ENCODE results near the gene PTPRK.
"Not testable (repeated sequence)": the region's sequence is repeated elsewhere in the genome, so short reads cannot be mapped to it uniquely, and the experiment has no call there.

PTPRK gene

DNA sequence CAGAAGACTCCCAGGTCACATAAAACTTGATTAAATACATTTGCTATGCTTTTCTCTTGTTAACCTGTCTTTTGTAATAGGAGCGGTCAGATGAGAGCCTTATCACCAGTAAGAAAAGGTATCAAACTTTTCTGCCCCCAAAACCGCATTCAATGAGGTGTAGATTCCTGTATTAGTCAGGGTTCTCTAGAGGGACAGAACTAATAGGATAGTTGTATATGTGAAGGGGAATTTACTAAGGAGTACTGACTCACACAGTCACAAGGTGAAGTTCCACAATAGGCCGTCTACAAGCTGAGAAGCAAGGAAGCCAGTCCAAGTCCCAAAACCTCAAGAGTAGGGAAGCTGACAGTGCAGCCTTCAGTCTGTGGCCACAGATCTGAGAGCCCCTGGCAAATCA is 32.7 kb downstream of the PTPRK start:
- no peak for DNase-seq (ENCODE audit: low read depth in 2 of 2)

GRCh38 chr6:128487055-128487454 is 33.3 kb downstream of the PTPRK start:
- DNase-seq (ENCODE audit: low read depth in 2 of 2): no peak

- not testable (repeated sequence) for DNase-seq (ENCODE audit: low read depth in 2 of 2)
Observed at GRCh38 chr6:128486580-128486979, 33.8 kb downstream of the PTPRK start.

DNA sequence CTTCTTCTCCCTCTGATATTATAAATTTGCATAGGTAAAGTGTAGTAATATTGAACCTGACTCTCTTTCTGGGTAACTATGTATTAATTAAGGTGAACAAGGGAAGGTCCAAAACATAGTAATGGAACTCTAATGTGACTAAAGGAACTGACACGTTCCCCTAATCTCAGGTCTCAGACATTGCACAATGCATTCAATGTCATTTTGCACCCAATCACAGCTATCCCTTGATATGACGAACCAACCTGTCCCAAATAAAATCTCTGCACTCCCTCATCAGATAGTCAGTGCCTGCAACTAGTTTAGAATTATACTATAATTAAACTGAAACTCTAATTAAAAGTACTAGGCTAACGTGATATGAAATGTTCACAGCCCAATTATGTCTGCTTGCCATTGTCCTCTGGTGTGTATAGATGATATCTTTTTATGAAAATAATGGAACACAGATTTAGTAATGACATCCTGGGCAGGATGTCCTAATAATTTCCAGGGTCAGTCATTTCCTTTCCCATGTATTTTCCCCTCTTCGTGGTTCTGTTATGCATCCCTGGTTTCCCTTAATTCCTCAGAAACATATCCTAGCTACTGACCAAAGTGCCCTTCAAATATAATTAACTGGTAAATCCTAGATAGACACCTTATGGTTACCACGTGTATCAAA is 36.8 kb downstream of the PTPRK start:
- no peak for DNase-seq (ENCODE audit: low read depth in 2 of 2)

- DNase-seq (ENCODE audit: low read depth in 2 of 2): no peak
Observed at GRCh38 chr6:128482642-128483041, 37.8 kb downstream of the PTPRK start.

DNA sequence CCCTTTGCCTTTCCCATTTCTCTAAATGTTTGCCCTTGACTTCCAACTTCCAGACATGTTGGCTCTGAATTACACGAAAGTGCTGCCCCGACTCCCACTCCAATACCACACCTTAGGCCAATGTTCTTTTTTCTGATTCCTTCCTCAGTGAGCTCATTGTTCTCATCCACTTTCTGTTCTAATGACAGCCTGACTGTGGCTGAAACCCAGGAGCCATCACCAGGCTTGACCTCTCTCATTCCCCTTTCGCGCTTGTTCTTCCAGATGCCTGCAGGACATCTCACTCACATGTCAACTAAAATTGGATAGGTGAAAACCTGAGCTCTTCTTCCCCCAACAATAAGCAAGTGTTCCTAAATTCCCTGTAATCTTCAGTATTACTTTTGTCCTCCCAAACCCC is 40.4 kb downstream of the PTPRK start:
- no peak for DNase-seq (ENCODE audit: low read depth in 2 of 2)

- no peak for DNase-seq (ENCODE audit: low read depth in 2 of 2)
Observed at GRCh38 chr6:128479048-128479666, 41.2 kb downstream of the PTPRK start.

DNA sequence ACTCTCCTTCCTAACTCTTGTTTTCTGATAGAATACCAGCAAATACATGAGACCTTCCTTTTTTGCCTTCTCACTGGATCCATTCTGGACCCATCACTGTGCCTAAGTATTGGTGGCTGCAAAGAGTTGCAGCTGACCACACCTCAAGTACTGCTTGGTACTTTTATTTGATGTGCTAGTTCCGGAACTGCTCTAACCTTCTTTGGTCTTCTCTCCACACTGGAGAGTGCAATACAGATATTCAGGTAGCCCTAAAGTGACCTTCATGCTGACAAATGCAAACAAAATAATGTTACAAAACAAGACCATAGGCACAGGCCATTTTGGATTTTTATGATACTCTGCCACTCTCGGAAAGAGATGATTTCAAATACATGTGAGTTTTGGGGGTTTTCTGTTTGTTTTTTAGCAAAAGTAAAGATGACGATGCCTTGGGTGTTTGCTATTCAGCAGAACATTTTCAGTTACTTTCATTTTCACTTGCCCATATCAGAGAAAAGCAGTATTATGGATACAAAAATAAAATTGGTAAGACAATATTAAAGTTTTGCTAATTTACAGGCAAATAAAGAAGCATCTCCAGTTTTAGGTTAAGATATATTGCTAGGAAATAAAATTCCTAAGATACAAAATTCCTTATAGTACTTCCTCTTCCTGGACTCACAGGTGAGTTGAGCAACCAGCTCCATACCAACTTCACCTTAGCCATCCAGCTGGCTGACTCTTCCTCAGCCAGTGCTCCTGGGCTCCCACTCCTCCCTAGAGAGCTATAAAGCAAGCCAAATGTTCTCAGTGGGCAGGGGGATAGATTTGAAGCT is 42.0 kb downstream of the PTPRK start:
- DNase-seq (ENCODE audit: low read depth in 2 of 2): no peak

GRCh38 chr6:128474933-128475332 is 45.5 kb downstream of the PTPRK start:
- DNase-seq (ENCODE audit: low read depth in 2 of 2): no peak

GRCh38 chr6:128474481-128474880 is 45.9 kb downstream of the PTPRK start:
- no peak for DNase-seq (ENCODE audit: low read depth in 2 of 2)

GRCh38 chr6:128471907-128472306 is 48.5 kb downstream of the PTPRK start:
- DNase-seq (ENCODE audit: low read depth in 2 of 2): no peak

DNA sequence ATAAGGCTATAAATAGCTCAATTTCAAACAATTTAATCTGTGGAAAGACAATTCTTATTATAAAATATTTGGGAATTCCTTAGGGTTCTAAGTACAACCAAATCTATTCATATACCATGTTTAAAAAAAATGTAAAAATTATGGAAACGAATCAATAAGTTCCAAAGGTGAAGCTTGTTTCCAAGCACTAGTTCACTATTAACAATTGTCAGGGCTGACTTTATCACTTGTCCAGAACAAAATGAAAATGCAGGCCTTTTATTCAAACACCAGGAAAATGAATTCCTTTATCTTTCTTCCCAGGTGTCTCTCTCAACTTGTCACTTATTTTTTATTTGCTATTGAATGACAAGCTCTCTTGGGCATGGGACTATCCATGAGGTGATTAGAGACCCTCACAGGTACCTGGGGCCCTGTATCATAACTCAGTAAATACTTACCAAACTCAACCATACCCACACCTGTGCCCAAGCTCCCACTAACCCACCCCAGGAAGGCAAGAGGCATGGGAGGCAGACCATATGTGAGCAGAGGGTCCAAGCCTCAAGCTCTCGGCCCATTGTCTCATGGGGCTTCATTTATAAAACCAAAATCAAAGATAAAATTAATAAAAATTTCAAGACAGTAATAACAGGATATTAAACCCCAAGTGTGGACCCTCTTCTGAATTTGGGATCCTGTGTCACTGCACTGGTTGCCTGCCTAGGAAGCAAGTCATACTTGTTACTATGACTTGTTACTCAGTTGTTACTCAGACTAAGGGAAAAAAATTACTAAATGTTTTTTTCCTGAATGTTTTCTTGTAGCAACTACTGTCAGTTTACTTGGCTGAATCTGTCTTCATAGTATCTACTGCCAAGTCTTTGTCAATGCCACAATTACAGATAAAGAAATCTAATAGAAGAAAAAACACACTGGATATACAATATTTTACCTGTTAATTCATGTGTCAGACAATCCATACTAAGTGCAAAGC is 54.7 kb downstream of the PTPRK start:
- DNase-seq (ENCODE audit: low read depth in 2 of 2): no peak

DNA sequence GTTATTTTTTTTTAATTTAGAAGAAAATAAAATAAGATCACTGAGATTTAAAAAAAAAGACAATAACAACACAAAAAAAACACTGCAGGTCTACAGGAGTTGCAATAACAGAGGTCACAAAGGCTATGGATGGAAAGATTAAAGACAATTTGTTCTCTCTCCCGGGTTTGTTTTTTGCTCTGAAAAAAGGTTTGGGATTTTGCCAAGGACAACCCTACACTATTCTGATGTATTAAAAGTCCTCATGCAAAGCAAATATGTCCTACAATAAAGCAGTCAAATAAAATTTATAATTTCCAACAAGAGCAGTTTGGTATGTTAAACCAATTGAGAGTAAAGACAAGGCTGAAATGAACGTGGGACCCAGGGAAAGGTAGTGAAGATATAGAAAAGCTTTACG is 55.6 kb downstream of the PTPRK start:
- DNase-seq (ENCODE audit: low read depth in 2 of 2): no peak

DNA sequence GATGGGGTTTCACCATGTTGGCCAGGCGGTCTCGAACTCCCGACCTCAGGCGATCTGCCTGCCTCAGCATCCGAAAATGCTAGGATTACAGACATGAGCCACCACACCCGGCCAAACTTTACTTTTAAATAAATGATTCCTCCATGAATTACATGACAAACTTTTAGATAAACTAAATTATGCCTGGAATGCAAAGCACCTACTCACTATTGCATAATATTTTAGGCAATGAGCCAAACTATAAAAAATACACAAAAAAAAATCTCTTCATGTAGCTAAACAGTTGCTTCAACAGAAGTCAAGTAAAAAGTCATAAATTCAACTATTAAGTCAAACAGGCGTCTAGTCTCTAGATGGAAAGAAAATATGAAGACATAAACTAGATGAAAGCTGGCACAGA is 56.5 kb downstream of the PTPRK start:
- no peak for DNase-seq (ENCODE audit: low read depth in 2 of 2)

DNA sequence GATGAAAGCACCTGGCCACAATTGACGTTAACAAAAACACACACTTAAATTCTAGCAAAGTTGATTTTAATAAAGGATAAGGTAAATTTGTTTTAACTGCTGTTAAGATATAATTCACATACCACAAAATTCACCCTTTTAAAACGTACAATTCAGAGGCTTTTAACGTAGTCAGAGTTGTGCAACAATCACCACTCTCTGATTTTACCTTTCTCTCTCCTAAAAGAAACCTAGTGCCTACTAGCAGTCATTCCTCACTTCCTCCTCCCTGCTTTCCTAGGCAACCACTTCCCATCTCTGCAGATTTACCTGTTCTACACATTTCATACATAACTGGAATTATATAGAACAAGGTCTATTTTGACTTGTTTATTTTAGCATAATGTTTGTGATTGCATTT is 58.9 kb downstream of the PTPRK start:
- no peak for DNase-seq (ENCODE audit: low read depth in 2 of 2)

DNA sequence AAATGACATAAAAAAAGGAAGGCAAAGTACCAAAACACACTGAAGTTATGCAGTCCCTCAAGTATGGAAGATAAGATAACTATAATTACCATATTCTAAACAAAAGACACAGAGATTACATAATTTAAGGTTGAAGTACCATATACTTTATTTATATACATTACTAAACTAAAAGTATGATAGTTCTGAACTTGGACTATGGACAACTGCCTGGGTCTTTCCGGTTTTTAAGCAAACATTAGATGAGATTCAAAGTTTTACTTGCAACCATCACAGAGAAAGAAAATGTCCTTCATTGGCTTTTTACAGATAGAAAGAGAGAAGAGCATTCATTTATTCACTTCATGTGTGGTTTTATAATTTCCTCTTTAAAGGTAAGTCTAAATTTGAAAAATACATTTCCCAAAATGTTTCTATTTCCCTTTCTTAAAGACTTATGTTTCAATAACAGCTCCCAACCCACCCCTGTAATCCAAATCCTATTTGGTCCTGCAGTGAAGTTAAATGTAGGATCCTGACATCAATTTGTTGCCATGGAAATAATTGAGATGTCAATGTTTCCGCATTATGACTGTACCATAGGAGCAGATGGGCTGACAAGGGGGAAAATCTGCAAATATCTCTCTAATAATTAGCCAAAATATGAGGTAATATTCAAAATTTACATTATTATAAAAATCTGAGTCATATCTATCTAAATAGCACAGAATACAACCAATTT is 63.7 kb downstream of the PTPRK start:
- no peak for DNase-seq (ENCODE audit: low read depth in 2 of 2)

DNA sequence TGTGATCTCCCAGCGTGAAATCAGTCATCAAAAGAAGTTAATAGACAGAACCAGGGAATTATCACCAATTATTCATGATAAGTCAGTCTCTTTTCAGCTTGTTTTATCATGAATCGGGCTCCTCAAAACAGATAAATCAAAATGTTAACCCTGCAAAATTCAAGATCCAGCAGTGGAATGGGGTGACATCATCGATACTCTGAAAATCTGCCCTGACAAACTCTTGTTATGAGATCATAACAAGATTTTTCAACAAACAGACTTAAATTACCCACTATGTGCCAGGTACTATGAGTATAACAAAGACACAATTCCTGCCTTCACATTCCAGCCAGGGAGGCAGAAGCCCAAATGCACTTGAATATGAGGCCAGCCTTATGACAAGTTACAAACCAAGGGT is 64.4 kb downstream of the PTPRK start:
- no peak for DNase-seq (ENCODE audit: low read depth in 2 of 2)

DNA sequence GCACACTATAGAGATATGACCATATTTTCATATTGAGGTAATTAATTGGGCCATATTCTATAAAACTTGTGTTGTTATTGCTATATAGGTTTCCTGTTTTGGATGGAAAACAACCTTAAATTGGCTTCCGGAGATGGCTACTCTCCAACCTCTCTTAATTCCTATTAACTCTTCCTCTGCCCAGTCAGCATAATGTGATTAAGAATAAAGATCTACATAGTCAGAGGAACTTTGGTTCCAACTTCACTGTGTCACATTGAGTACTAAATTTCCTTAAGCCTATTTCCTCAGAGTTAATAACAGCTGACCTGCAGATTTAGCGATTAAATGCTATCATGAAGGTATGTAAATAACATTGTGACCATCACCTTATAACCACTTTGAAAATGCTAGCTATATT is 67.7 kb downstream of the PTPRK start:
- no peak for DNase-seq (ENCODE audit: low read depth in 2 of 2)

- no peak for DNase-seq (ENCODE audit: low read depth in 2 of 2)
Observed at GRCh38 chr6:128446497-128446896, 73.9 kb downstream of the PTPRK start.

- no peak for DNase-seq (ENCODE audit: low read depth in 2 of 2)
Observed at GRCh38 chr6:128443553-128443952, 76.8 kb downstream of the PTPRK start.

DNA sequence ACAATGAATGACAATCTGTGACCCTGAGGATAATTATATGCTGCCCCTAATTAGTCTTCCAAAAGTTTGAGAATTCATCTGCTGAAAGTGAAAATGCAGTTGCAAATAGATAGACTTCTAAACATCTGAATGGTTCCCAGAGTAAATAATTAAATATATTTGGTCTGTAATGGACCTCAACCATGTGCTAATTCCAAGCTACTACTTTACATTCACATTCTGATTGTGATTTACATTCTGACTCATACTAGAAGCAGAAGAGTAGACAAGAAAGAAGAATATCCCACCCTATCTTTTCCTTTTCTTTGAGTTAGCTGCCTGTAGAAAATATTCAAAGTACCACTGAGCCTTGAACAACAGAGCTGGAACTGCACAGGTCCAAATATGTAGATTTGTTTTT is 80.8 kb downstream of the PTPRK start:
- no peak for DNase-seq (ENCODE audit: low read depth in 2 of 2)

Data from stimulated activated CD8-positive, alpha-beta memory T cell treated with anti-CD3 and anti-CD28 coated beads, Interleukin-7, amount 100 ng/mL, for 4 hours (primary cell).